Raji (cell line): ENCODE results near the gene SGPL1.

Experiments used
- POLR2A ChIP-seq: IDR thresholded peaks from 2 replicates; pipeline ENCODE4 v1.6.1; 2011; ENCODE audit warnings: low read depth, low read length, control low read depth; ENCODE audit not compliant: insufficient read depth

Gene SGPL1

DNA sequence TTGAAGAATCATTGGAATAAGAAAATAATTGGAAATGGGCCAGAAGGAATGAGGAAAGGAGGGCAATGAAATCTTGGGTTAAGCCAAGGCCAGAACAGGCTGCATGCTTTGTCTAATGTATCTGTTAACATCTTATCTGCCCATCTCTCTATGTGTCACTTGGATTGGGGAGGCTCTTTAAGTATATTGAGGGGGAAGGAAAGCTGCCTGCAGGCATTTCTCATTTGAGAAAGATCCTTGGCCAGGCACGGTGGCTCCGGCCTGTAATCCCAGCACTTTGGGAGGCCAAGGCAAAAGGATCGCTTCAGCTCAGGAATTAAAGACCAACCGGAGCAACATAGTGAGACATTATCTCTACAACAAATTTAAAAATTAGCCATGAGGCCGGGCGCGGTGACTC lies 58.3 kb downstream of the SGPL1 start:
- TF ChIP-seq POLR2A, result no peak

- no peak for TF ChIP-seq POLR2A
These were observed 63.5 kb downstream of the SGPL1 start for GRCh38 chr10:70879207-70879606.

DNA sequence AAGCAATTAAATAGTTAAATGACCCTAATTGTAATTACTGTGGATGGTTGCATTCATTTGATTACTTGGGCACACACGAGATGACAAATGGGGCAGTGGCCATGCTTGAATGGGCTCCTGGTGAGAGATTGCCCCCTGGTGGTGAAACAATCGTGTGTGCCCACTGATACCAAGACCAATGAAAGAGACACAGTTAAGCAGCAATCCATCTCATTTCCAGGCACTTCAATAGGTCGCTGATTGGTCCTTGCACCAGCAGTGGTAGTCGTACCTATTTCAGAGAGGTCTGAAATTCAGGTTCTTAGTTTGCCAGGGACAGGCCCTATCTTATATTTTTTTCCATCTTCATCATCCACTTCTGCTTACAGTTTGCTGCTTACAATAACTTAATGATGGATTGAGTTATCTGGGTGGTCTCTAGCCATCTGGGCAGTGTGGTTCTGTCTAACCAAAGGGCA lies 64.4 kb downstream of the SGPL1 start:
- no peak for TF ChIP-seq POLR2A

GRCh38 chr10:70884741-70885140 lies 69.0 kb downstream of the SGPL1 start:
- TF ChIP-seq POLR2A, result no peak

DNA sequence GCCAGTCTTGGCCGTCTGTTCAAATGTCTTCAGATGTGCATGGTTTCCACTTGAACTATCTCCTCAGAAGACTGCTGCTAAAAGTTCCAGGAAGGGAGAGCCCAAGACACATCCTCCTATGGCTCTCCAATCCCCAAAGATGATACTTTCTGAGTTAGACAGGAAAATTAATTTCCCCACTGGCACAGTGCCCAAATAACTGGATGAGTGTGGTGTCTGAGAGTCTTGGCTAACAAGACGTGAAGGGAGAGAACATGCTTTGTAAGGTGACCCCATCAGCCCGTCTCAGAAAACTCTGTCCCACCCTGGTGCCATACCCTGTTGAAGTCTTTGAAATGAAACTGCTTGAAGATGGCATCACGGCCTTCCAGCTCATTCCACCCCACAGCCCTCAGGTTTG lies 69.7 kb downstream of the SGPL1 start:
- no peak for TF ChIP-seq POLR2A

- no peak for TF ChIP-seq POLR2A
These were observed 70.5 kb downstream of the SGPL1 start for GRCh38 chr10:70885931-70886903.

DNA sequence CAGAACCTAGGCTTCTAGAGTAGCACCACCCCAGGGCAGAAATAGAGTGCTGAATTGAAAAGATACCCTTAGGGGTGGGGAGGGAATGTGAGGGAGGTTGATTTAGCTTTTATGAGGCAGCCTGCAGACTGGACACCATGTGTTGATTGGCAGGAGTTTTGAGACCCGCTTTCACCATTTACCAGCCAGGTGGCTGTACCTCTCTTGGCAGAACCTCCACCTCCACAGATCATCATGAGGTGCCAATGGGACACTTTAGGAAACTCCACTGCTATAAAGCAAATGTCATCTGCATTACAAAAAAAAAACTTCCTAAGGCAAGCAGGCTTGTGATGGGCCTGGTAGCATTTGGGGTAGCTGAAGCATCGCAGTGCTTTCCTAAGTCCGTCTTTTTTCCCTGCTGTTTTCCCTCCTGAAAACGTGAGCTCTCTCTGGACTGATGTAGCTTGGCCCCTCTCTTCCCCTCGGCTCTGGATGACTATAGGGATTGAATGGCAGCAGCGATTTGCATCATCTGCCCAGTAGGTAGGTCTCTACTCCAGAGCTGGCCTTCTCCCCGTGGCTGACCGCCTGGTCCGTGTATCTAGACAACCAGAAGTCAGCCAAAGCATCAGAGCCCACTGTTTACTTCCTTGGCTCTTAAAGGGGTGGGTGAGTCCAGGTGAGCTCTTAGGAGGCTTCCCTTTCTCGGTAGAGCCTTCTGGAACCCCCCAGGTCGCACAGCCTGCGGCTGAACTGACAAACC lies 71.3 kb downstream of the SGPL1 start:
- TF ChIP-seq POLR2A, result no peak

GRCh38 chr10:70887804-70888800 lies 72.4 kb downstream of the SGPL1 start, which contains the start of gene PCBD1:
TSS of gene PCBD1 (minus strand) at chr10:70888565. CDS start at chr10:70888533, 32 bp downstream.
- no peak for TF ChIP-seq POLR2A

GRCh38 chr10:70889291-70889690 lies 73.5 kb downstream of the SGPL1 start:
- no peak for TF ChIP-seq POLR2A

GRCh38 chr10:70890917-70891431 lies 75.2 kb downstream of the SGPL1 start:
- no peak for TF ChIP-seq POLR2A

- no peak for TF ChIP-seq POLR2A
These were observed 75.9 kb downstream of the SGPL1 start for GRCh38 chr10:70891627-70892026.

GRCh38 chr10:70892631-70893030 lies 76.9 kb downstream of the SGPL1 start:
- TF ChIP-seq POLR2A, result no peak

- no peak for TF ChIP-seq POLR2A
These were observed 77.7 kb downstream of the SGPL1 start for GRCh38 chr10:70893227-70894006.

- no peak for TF ChIP-seq POLR2A
These were observed 78.7 kb downstream of the SGPL1 start for GRCh38 chr10:70894416-70894815.
